ENCODE results near the gene SNORC. TPM values are rescaled to one million over a fixed set of nuclear protein-coding genes. Genes with fewer than 3 reads are reported as not detected.
A peak's percentile ranks its signal among the peaks of the same experiment; 100 is the strongest.

SNORC gene
- total RNA-seq, 1 donor from 2014 or later: 2.8 TPM

DNA sequence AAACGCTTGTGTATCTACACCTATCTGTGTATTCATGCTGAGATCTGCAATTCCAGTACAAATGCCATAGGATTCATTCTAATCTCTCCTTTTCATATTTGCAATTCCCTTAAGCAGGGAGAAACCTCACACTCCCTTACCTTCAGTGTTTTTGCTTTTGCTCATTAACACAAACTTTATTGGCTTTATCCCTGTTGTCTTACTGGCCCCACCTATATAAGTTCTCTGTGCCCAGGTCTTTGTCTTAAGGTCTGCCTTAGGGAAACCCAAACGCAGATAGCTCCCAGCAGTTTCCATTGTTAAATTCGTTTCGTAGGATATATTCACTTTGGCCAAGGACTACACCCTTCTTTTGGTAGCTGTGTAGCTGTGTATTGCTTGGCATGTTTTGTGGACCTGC is 4.0 kb upstream of the SNORC start:
- Mint-ChIP-seq H3K4me3 (ENCODE audit: low read depth) (no peak overlapping the region), H3K4me1 (ENCODE audit: low read depth) (no peaks in the 10 kb centered on the region), H3K36me3 (ENCODE audit: insufficient read depth) (peaks cover under 1% of the 10 kb centered on the region), H3K27ac (no peak overlapping the region), H3K9me3 (ENCODE audit: low read depth) (no peaks in the 10 kb centered on the region), H3K27me3 (no peaks in the 10 kb centered on the region)
- DNase-seq (ENCODE audit: low spot score, unreplicated experiment): no peak
- TF ChIP-seq, protein P1, sequence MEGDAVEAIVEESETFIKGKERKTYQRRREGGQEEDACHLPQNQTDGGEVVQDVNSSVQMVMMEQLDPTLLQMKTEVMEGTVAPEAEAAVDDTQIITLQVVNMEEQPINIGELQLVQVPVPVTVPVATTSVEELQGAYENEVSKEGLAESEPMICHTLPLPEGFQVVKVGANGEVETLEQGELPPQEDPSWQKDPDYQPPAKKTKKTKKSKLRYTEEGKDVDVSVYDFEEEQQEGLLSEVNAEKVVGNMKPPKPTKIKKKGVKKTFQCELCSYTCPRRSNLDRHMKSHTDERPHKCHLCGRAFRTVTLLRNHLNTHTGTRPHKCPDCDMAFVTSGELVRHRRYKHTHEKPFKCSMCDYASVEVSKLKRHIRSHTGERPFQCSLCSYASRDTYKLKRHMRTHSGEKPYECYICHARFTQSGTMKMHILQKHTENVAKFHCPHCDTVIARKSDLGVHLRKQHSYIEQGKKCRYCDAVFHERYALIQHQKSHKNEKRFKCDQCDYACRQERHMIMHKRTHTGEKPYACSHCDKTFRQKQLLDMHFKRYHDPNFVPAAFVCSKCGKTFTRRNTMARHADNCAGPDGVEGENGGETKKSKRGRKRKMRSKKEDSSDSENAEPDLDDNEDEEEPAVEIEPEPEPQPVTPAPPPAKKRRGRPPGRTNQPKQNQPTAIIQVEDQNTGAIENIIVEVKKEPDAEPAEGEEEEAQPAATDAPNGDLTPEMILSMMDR (IDR thresholded peaks at IDR 0.05; ENCODE audit: unreplicated experiment): no peak

DNA sequence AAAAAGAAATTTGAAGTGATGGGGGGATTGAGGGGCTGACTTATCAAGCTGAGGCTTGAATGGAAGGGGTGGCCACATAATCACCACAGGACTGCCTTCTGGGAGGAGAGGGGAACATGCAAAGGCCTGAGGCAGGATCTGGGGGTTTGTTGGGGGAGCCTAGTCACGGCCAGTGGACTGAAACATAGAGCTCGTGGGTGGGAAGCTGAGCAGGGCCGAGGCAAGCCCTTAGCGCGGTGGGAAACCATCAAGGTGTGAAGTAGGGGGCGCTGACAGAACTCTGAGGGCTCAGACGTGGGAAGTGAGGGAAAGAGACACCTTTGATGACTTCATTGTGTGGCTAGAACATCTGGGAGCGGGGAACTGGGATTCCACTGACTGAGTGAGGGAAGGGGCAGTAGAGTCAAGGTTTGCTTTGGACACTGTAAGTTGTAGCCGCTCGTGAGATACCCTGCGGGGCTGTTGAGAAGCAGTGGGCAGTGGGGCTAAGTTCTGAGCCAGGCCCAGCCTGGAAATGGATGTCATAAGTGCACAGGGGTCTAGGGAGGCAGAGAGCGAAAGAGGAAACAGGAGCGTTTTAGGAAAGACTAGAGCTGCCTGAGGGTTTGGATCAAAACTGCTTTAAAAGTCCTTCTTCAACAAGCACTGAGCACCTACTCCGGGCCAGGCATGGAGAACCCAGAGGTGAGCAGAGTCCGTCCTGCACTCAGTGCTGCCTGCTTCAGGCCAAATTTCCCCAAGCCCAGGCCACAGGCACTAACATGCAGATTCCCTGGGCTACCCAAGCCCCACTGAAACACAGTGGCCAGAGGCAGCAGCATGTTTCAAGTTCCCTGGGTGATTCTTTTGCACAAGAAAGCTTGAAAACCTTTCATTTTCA is 686 bp upstream of the SNORC start:
- H3K9me3 Mint-ChIP-seq (ENCODE audit: low read depth): no peaks in the 10 kb centered on the region
- H3K36me3 Mint-ChIP-seq (ENCODE audit: insufficient read depth): no peaks in the 10 kb centered on the region
- TF ChIP-seq, protein P1 (IDR thresholded peaks at IDR 0.05; ENCODE audit: unreplicated experiment): no peak
- H3K27me3 Mint-ChIP-seq: no peaks in the 10 kb centered on the region
- H3K4me1 Mint-ChIP-seq (ENCODE audit: low read depth): no peaks in the 10 kb centered on the region
- no peak for DNase-seq (ENCODE audit: low spot score, unreplicated experiment)
- peak overlapping the region; percentile 2 for H3K27ac Mint-ChIP-seq
- no peak overlapping the region for H3K4me3 Mint-ChIP-seq (ENCODE audit: low read depth)

DNA sequence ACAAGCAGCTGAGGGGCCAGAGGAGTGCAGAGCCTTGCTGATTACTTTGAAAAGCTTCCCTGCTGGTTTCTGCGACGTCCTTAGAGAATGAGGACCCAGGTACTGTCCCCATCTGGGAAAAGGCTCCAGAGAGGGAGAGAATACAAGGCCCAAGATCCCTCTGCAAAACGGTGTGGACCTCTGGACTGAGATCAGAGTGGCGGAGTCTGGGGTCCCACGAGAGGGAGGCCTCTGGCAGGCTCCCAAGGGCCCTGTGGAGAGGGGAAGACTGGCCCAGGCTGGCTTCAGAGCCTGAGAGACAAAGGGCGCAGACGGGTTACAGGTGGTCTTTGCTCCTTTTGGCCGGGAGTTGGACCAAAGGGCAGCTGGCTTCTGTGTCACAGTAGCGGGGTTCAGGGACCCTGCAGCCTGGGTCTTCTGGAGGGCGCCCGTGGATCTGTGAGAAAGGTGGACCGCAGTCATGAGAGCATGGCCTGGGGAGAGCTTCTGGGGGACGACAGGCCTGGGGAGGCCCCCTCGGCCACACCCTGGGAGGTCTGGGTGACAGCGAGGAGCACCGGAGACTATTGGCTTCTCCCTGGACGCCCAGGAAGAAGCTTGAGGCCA is 805 bp downstream of the SNORC start:
- Mint-ChIP-seq H3K9me3 (ENCODE audit: low read depth) (no peaks in the 10 kb centered on the region), H3K36me3 (ENCODE audit: insufficient read depth) (no peaks in the 10 kb centered on the region), H3K4me1 (ENCODE audit: low read depth) (no peaks in the 10 kb centered on the region), H3K4me3 (ENCODE audit: low read depth) (no peak overlapping the region), H3K27ac (peak overlapping the region; percentile 84), H3K27me3 (peaks cover 8% of the 10 kb centered on the region)
- no peak for DNase-seq (ENCODE audit: low spot score, unreplicated experiment)
- TF ChIP-seq, protein P1 (IDR thresholded peaks at IDR 0.05; ENCODE audit: unreplicated experiment): no peak

- Mint-ChIP-seq H3K27ac (no peak overlapping the region), H3K27me3 (peaks cover 8% of the 10 kb centered on the region), H3K36me3 (ENCODE audit: insufficient read depth) (no peaks in the 10 kb centered on the region), H3K4me1 (ENCODE audit: low read depth) (no peaks in the 10 kb centered on the region), H3K9me3 (ENCODE audit: low read depth) (no peaks in the 10 kb centered on the region), H3K4me3 (ENCODE audit: low read depth) (no peak overlapping the region)
- TF ChIP-seq, protein P1 (IDR thresholded peaks at IDR 0.05; ENCODE audit: unreplicated experiment): no peak
- no peak for DNase-seq (ENCODE audit: low spot score, unreplicated experiment)
Measured at GRCh38 chr2:232871418-232871834, 1.4 kb downstream of the SNORC start.

DNA sequence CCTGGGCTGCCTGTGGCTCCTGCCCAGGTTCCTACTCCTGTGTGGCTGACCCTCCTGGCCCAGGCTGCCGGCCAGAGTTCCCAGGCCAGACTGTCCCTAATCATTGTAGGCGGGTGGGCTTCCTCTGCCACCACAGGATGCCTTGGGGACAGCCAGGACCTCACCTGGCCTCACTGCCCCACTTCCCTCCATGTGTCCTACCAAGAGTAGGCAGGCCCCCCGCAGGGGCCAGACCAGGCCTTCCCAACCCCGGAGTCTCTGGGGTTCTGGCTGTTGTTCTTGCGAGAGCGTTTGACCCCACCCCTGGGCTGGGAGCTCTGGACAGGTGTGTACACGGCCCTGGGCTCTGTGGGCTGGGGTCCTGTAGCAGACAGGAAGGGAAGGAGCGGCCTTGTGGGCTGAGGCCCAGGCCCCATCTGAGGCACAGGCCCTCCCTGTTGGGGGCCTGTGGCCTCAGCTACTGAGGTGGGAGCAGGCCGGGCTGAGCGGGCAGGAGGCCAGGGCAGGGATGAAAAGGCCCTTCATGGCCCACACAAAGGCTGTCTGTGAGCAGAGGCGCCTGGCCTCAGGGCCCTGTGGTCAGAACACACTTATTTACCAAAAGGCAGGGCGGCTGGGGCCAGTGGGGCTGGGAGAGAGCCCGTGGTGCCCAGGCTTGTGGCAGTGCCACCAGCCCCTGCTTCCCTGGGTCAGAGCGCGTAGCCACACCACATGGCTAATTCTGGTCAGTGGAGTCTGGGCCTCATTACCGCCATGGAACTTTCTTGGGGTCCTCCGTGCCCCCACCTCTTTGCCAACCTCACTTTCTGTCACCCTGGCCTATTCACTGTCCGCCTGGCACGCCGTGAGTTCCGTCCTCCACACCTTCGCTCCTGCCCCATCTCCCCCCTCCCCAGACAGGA is 2.0 kb downstream of the SNORC start:
- H3K27me3 Mint-ChIP-seq: peaks cover 8% of the 10 kb centered on the region
- no peak overlapping the region for H3K27ac Mint-ChIP-seq
- DNase-seq (ENCODE audit: low spot score, unreplicated experiment): no peak
- TF ChIP-seq, protein P1 (IDR thresholded peaks at IDR 0.05; ENCODE audit: unreplicated experiment): no peak
- no peaks in the 10 kb centered on the region for H3K36me3 Mint-ChIP-seq (ENCODE audit: insufficient read depth)
- no peak overlapping the region for H3K4me3 Mint-ChIP-seq (ENCODE audit: low read depth)
- H3K4me1 Mint-ChIP-seq (ENCODE audit: low read depth): no peaks in the 10 kb centered on the region
- H3K9me3 Mint-ChIP-seq (ENCODE audit: low read depth): no peaks in the 10 kb centered on the region

Measured in progenitor cell of endocrine pancreas (in vitro differentiated cells).